ENCODE data around the gene PRELID2. TPM values are rescaled to one million over a fixed set of nuclear protein-coding genes. Genes with fewer than 3 reads are reported as not detected.

Gene PRELID2
- total and polyA plus RNA-seq, 2 donors (not counting 3 experiments of a cell fraction or from before 2014, with no cell fraction given) = 3.2 to 16.4 TPM

GRCh38 chr5:145743396-145744061 lies 91.6 kb downstream of the PRELID2 start:
- no peak overlapping the region for H3K4me2 ChIP-seq (ENCODE audit: insufficient read depth, low read length)
- H3K4me3 ChIP-seq (replicated peaks in 1 of 3; ENCODE audit: insufficient read depth in 1 of 3, low read depth in 1 of 3, low read length in 3 of 3) = no peak overlapping the region
- DNase-seq (ENCODE audit: low read depth, low spot score) (no peak), FAIRE-seq (no peak)
- no peaks in the 10 kb centered on the region for H3K36me3 ChIP-seq (ENCODE audit: control insufficient read depth in 2 of 2, extremely low read depth in 1 of 2, insufficient read depth in 2 of 2, low read length in 2 of 2)
- dilution Hi-C loops (cut with MboI; ENCODE audit: extremely low pct_ligation_motif_present, low sequenced_read_pairs) (no loop called here), intact Hi-C loops (cut with micrococcal nuclease) (no loop called here)
- H3K27ac ChIP-seq (ENCODE audit: insufficient read depth, low read depth, low read length) = no peak overlapping the region
- POLR2A ChIA-PET = interaction anchor here (0.7 kb wide), 1 partner anchor 343 kb away, joined by 6 read pairs; no protein-coding TSS in a partner anchor
- no peak overlapping the region for H3K9ac ChIP-seq (replicated peaks; ENCODE audit: extremely low read depth, insufficient read depth, low read length)
- H2AFZ ChIP-seq (ENCODE audit: low read depth, low read length) = no peak overlapping the region
- no peaks in the 10 kb centered on the region for H3K4me1 ChIP-seq (ENCODE audit: control insufficient read depth, extremely low read depth, insufficient read depth, low read length)
- H4K20me1 ChIP-seq (replicated peaks; ENCODE audit: control insufficient read depth, extremely low read depth, insufficient read depth, low read length) = no peaks in the 10 kb centered on the region
- no peaks in the 10 kb centered on the region for H3K27me3 ChIP-seq (ENCODE audit: control insufficient read depth in 2 of 2, insufficient read depth in 2 of 2, low read length in 2 of 2)
- BruUV-seq (replicated peaks) = no TSS peak
- no peaks in the 10 kb centered on the region for H3K9me1 ChIP-seq (replicated peaks; ENCODE audit: control insufficient read depth, extremely low read depth, insufficient read depth, low read length)
- TF ChIP-seq MAX (IDR thresholded peaks at IDR 0.05; ENCODE audit: insufficient read depth, insufficient read length) (no peak), CTCF (IDR thresholded peaks at IDR 0.05; ENCODE audit: extremely low read depth in 1 of 2, insufficient read depth in 1 of 2, low read depth in 1 of 2, low read length in 2 of 2) (no peak), FOS (IDR thresholded peaks at IDR 0.05; ENCODE audit: borderline replicate concordance, insufficient read depth, low read length) (no peak), POLR2A (IDR thresholded peaks at IDR 0.05; ENCODE audit: low read depth, low read length) (no peak), JUN (IDR thresholded peaks at IDR 0.05; ENCODE audit: borderline replicate concordance, insufficient read depth, insufficient read length, low read depth) (no peak), GATA2 (IDR thresholded peaks at IDR 0.05; ENCODE audit: insufficient read depth, insufficient read length, low read depth, low read length) (no peak), POLR2AphosphoS5 (IDR thresholded peaks at IDR 0.05; ENCODE audit: insufficient read depth, low read depth, low read length) (no peak), MYC (IDR thresholded peaks at IDR 0.05; ENCODE audit: low read depth, low read length) (no peak), EZH2 (IDR thresholded peaks at IDR 0.05; ENCODE audit: borderline replicate concordance, low read depth, low read length, severe bottlenecking) (no peak)
- no peaks in the 10 kb centered on the region for H3K9me3 ChIP-seq (replicated peaks; ENCODE audit: control insufficient read depth, insufficient read depth, low read length)
- CTCF ChIA-PET = no interaction called here
- H3K79me2 ChIP-seq (ENCODE audit: control insufficient read depth, insufficient read depth, low read length) = no peaks in the 10 kb centered on the region
